ENCODE results near the gene MED12L.

GRCh38 chr3:151351648-151352047, 266.2 kb downstream of the MED12L start:
- TF ChIP-seq CTCF (IDR thresholded peaks at IDR 0.05; ENCODE audit: poor library complexity) (no peak), EZH2 (IDR thresholded peaks at IDR 0.05; ENCODE audit: borderline replicate concordance) (no peak)
